ENCODE results near the gene ATP8B1.
"Not testable (repeated sequence)": the region's sequence is repeated elsewhere in the genome, so short reads cannot be mapped to it uniquely, and the experiment has no call there.

ATP8B1 gene

GRCh38 chr18:57762686-57763085, 40.4 kb downstream of the ATP8B1 start:
- DNase-seq, result no peak

- no peak for DNase-seq
Observed at GRCh38 chr18:57759650-57760049, 43.5 kb downstream of the ATP8B1 start.

- DNase-seq, result no peak
Observed at GRCh38 chr18:57755473-57756067, 47.5 kb downstream of the ATP8B1 start.

GRCh38 chr18:57754577-57755338, 48.4 kb downstream of the ATP8B1 start:
- DNase-seq, result no peak

- DNase-seq, result no peak
Observed at GRCh38 chr18:57753063-57753462, 50.1 kb downstream of the ATP8B1 start.

GRCh38 chr18:57749604-57749970, 53.5 kb downstream of the ATP8B1 start:
- no peak for DNase-seq

GRCh38 chr18:57748770-57749603, 54.1 kb downstream of the ATP8B1 start:
- no peak for DNase-seq

GRCh38 chr18:57747809-57748680, 55.1 kb downstream of the ATP8B1 start:
- no peak for DNase-seq

- DNase-seq, result no peak
Observed at GRCh38 chr18:57744211-57744694, 58.9 kb downstream of the ATP8B1 start.

- DNase-seq, result no peak
Observed at GRCh38 chr18:57743008-57743407, 60.1 kb downstream of the ATP8B1 start.

- DNase-seq, result no peak
Observed at GRCh38 chr18:57741273-57741672, 61.8 kb downstream of the ATP8B1 start.

- no peak for DNase-seq
Observed at GRCh38 chr18:57738078-57738477, 65.0 kb downstream of the ATP8B1 start.

GRCh38 chr18:57737400-57738060, 65.6 kb downstream of the ATP8B1 start:
- no peak for DNase-seq

GRCh38 chr18:57735042-57735441, 68.1 kb downstream of the ATP8B1 start:
- not testable (repeated sequence) for DNase-seq

GRCh38 chr18:57733861-57734260, 69.3 kb downstream of the ATP8B1 start:
- no peak for DNase-seq

- DNase-seq, result no peak
Observed at GRCh38 chr18:57730146-57730545, 73.0 kb downstream of the ATP8B1 start.

- no peak for DNase-seq
Observed at GRCh38 chr18:57728941-57729511, 74.1 kb downstream of the ATP8B1 start.

GRCh38 chr18:57727952-57728807, 74.9 kb downstream of the ATP8B1 start:
- no peak for DNase-seq

- DNase-seq, result not testable (repeated sequence)
Observed at GRCh38 chr18:57719211-57719935, 83.7 kb downstream of the ATP8B1 start.

GRCh38 chr18:57716549-57716948, 86.6 kb downstream of the ATP8B1 start:
- DNase-seq, result no peak

Measured in activated CD4-positive, CD25-positive, alpha-beta regulatory T cell treated with anti-CD3 and anti-CD28 coated beads, Interleukin-2, amount 50 U/mL, for 72 hours (primary cell).